Measurements from ENCODE around the gene FAM174C. TPM values are rescaled to one million over a fixed set of nuclear protein-coding genes. Genes with fewer than 3 reads are reported as not detected.

Gene FAM174C
- total and polyA plus RNA-seq, 2 donors (not counting 3 experiments of a cell fraction or from before 2014, with no cell fraction given): 46.7 to 83.9 TPM

GRCh38 chr19:1298235-1298634 lies 22.9 kb downstream of the FAM174C start:
- H3K27ac ChIP-seq (ENCODE audit: insufficient read depth, low read depth, low read length): no peak overlapping the region
- dilution Hi-C loops (cut with MboI; ENCODE audit: extremely low pct_ligation_motif_present, low sequenced_read_pairs) (no loop called here), intact Hi-C loops (cut with micrococcal nuclease) (no loop called here)
- H3K9ac ChIP-seq (replicated peaks; ENCODE audit: extremely low read depth, insufficient read depth, low read length): no peak overlapping the region
- H3K4me3 ChIP-seq (replicated peaks in 1 of 3; ENCODE audit: insufficient read depth in 1 of 3, low read depth in 1 of 3, low read length in 3 of 3): no peak overlapping the region
- no peaks in the 10 kb centered on the region for H3K36me3 ChIP-seq (ENCODE audit: control insufficient read depth in 2 of 2, extremely low read depth in 1 of 2, insufficient read depth in 2 of 2, low read length in 2 of 2)
- ChIA-PET CTCF (no interaction called here), POLR2A (no interaction called here)
- BruUV-seq (replicated peaks): no TSS peak
- no peaks in the 10 kb centered on the region for H3K79me2 ChIP-seq (ENCODE audit: control insufficient read depth, insufficient read depth, low read length)
- H3K27me3 ChIP-seq (ENCODE audit: control insufficient read depth in 2 of 2, insufficient read depth in 2 of 2, low read length in 2 of 2): no peaks in the 10 kb centered on the region
- H3K9me3 ChIP-seq (replicated peaks; ENCODE audit: control insufficient read depth, insufficient read depth, low read length): no peaks in the 10 kb centered on the region
- no peak overlapping the region for H2AFZ ChIP-seq (ENCODE audit: low read depth, low read length)
- H4K20me1 ChIP-seq (replicated peaks; ENCODE audit: control insufficient read depth, extremely low read depth, insufficient read depth, low read length): no peaks in the 10 kb centered on the region
- no peak for TF ChIP-seq MYC (IDR thresholded peaks at IDR 0.05; ENCODE audit: low read depth, low read length)
- TF ChIP-seq CTCF (IDR thresholded peaks at IDR 0.05; ENCODE audit: extremely low read depth in 1 of 2, insufficient read depth in 1 of 2, low read depth in 1 of 2, low read length in 2 of 2): no peak
- no peak for TF ChIP-seq POLR2A (IDR thresholded peaks at IDR 0.05; ENCODE audit: low read depth, low read length)
- no peak for TF ChIP-seq JUN (IDR thresholded peaks at IDR 0.05; ENCODE audit: borderline replicate concordance, insufficient read depth, insufficient read length, low read depth)
- no peak for TF ChIP-seq POLR2AphosphoS5 (IDR thresholded peaks at IDR 0.05; ENCODE audit: insufficient read depth, low read depth, low read length)
- no peak for TF ChIP-seq MAX (IDR thresholded peaks at IDR 0.05; ENCODE audit: insufficient read depth, insufficient read length)
- no peak for TF ChIP-seq EZH2 (IDR thresholded peaks at IDR 0.05; ENCODE audit: borderline replicate concordance, low read depth, low read length, severe bottlenecking)
- no peak for TF ChIP-seq FOS (IDR thresholded peaks at IDR 0.05; ENCODE audit: borderline replicate concordance, insufficient read depth, low read length)
- no peak for TF ChIP-seq GATA2 (IDR thresholded peaks at IDR 0.05; ENCODE audit: insufficient read depth, insufficient read length, low read depth, low read length)
- H3K4me2 ChIP-seq (ENCODE audit: insufficient read depth, low read length): no peak overlapping the region
- no peaks in the 10 kb centered on the region for H3K9me1 ChIP-seq (replicated peaks; ENCODE audit: control insufficient read depth, extremely low read depth, insufficient read depth, low read length)
- peaks cover 4% of the 10 kb centered on the region for H3K4me1 ChIP-seq (ENCODE audit: control insufficient read depth, extremely low read depth, insufficient read depth, low read length)
- no peak for DNase-seq (ENCODE audit: low read depth, low spot score)
- FAIRE-seq: no peak
